Measurements from ENCODE around the gene ZGPAT. TPM values are rescaled to one million over a fixed set of nuclear protein-coding genes. Genes with fewer than 3 reads are reported as not detected.
A peak's percentile ranks its signal among the peaks of the same experiment; 100 is the strongest.

Gene ZGPAT
- total and polyA plus RNA-seq, 2 of the 8 experiments (the other 6 are each of a cell fraction or from before 2014, with no cell fraction given), result 14.5 to 21.4 TPM

DNA sequence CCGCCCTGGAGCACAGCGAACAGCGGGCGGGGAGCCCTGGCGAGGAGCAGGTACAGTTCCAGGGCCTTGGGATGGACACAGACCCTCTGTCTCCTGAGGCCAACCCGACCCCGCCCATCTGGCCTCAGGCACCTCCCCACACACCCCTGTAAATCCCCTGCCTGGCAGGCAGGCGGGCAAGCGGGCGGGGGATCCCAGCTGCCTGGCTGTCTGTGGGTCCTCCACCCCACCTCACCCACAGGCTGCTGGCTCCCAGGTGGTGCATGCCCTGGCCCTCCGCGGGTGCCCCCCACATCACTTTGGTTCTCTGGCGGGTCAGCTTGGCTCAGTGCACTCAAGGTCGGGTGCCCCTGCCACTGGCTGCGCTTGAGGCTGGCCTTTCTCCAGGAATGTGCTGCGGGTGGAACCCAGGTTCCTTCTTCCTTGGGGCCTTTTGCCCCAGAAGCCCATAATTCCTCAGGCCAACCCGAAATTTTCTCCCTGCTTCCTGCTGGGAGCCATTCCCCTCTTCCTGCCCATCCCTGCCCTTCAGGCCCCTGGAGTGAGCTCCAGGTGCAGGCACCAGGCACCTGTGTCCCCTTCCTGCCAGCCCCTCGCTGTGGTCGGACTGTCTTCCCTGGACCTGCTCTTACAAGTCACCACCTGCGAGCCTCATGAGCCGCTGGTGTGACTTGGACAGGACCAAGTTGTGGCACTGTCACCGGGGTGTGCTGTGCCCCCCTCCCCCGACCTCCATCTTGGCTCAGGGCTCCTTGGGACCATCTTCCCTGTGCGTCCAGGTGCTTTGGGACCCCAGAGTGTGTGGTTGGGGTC, 16.7 kb upstream of the ZGPAT start:
- Histone ChIP-seq H3K27ac (ENCODE audit: low read depth, low read length) (no peak overlapping the region), H3K79me1 (ENCODE audit: low read depth, low read length) (no peaks in the 10 kb centered on the region), H2AFZ (ENCODE audit: low read length) (no peak overlapping the region), H3K4me2 (ENCODE audit: insufficient read depth in 1 of 2, low read depth in 2 of 2, low read length in 2 of 2) (no peak overlapping the region), H2BK120ac (replicated peaks; ENCODE audit: low read depth, low read length) (no peak overlapping the region), H3K36me3 (ENCODE audit: control insufficient read depth in 2 of 4, insufficient read depth in 4 of 4, low read length in 3 of 4) (peaks cover 0 to 3% (median 0%) of the 10 kb centered on the region in 4 experiments; a peak in 1 of 8 replicates), H2BK20ac (ENCODE audit: low read length) (no peak overlapping the region), H3K18ac (ENCODE audit: extremely low read depth, low read length) (no peak overlapping the region), H3K9me3 (ENCODE audit: insufficient read depth in 2 of 2, low read depth in 1 of 2, low read length in 1 of 2) (no peaks in the 10 kb centered on the region; a peak in 1 of 4 replicates), H3K27me3 (replicated peaks in 1 of 4; ENCODE audit: control insufficient read depth in 3 of 4, extremely low read depth in 1 of 4, insufficient read depth in 3 of 4, low read length in 3 of 4) (no peaks in the 10 kb centered on the region), H4K5ac (ENCODE audit: insufficient read length, low read depth, low read length) (no peak overlapping the region), H4K91ac (replicated peaks; ENCODE audit: insufficient read length, low read length) (no peak overlapping the region), H3K4me3 (ENCODE audit: extremely low read depth in 1 of 4, insufficient read depth in 2 of 4, low read depth in 3 of 4, low read length in 4 of 4) (no peak overlapping the region), H3K4me1 (replicated peaks in 1 of 4; ENCODE audit: control insufficient read depth in 3 of 4, insufficient read depth in 4 of 4, low read length in 3 of 4) (peaks cover 0 to 4% (median under 1%) of the 10 kb centered on the region in 4 experiments; a peak in 3 of 7 replicates), H3K9ac (replicated peaks in 1 of 4; ENCODE audit: extremely low read depth in 1 of 4, low read depth in 3 of 4, low read length in 3 of 4) (0 out of 7 replicates have a peak overlapping the region, but pooled peaks of 1 of the 4 experiments have one; percentile 9), H4K8ac (ENCODE audit: extremely low read depth, insufficient read depth, low read length) (no peak overlapping the region), H2BK12ac (ENCODE audit: low read depth, low read length) (no peak overlapping the region), H2AK5ac (ENCODE audit: low read depth, low read length) (no peak overlapping the region), H3K14ac (ENCODE audit: insufficient read length) (no peak overlapping the region), H3K23me2 (ENCODE audit: low read depth, low read length) (peaks cover 3% of the 10 kb centered on the region; the same call in 1 of the 2 replicates), H3K23ac (ENCODE audit: insufficient read length) (no peak overlapping the region), H2BK15ac (ENCODE audit: low read length) (no peak overlapping the region), H3K79me2 (ENCODE audit: control insufficient read depth in 1 of 2, insufficient read depth in 2 of 2, low read length in 2 of 2) (no peaks in the 10 kb centered on the region), H3K4ac (replicated peaks; ENCODE audit: insufficient read length, low read depth, low read length) (no peak overlapping the region), H3K56ac (replicated peaks; ENCODE audit: insufficient read length, low read depth, low read length) (no peak overlapping the region), H2BK5ac (ENCODE audit: low read depth, low read length) (no peak overlapping the region), H4K20me1 (replicated peaks in 1 of 2; ENCODE audit: control insufficient read depth in 1 of 2, insufficient read depth in 2 of 2, low read length in 2 of 2) (peaks cover 0 to 7% of the 10 kb centered on the region in 2 experiments)
- WGBS, 2 experiments (ENCODE audit: extremely low coverage in 1 of 2, insufficient coverage in 1 of 2, insufficient read length in 1 of 2, insufficient replicate concordance in 2 of 2, low coverage in 1 of 2, low lambda C conversion rate in 2 of 2, missing lambda C conversion rate in 1 of 2), result 97% methylated on average over 15 of the region's 24 CpGs; no CpG with 5 or more reads in 1 of the 2 experiments
- DNase-seq (ENCODE audit: low read depth in 1 of 2, low spot score in 2 of 2), result no peak
- ChIA-PET POLR2A (ENCODE audit: partially characterized antibody) (interaction anchor here (0.7 to 3.5 kb wide), 7 partner anchors 9 to 170 kb away, joined by 3 to 15 read pairs (median 5); partner anchors contain the start of genes ARFRP1 and ZGPAT), CTCF (ENCODE audit: partially characterized antibody) (interaction anchor here (0.8 to 1.1 kb wide), 2 partner anchors 9 to 347 kb away, joined by 3 to 4 read pairs; no protein-coding TSS in a partner anchor)
- no peak for FAIRE-seq
- TF ChIP-seq GTF2F1 (IDR thresholded peaks at IDR 0.05; ENCODE audit: borderline replicate concordance, low read depth, low read length) (no peak), SIRT6 (IDR thresholded peaks at IDR 0.05; ENCODE audit: low read length) (no peak), GABPA (IDR thresholded peaks at IDR 0.05; ENCODE audit: borderline replicate concordance, insufficient read depth, low read length) (no peak), ATF2 (IDR thresholded peaks at IDR 0.05; ENCODE audit: low read length) (no peak), POLR2A (IDR thresholded peaks at IDR 0.05; ENCODE audit: control extremely low read depth in 1 of 2, low read depth in 2 of 2, low read length in 2 of 2) (0 out of 3 replicates have a peak, but pooled peaks of 1 of the 2 experiments have one; percentile 20)

Data from H1 (cell line).